ENCODE results near the gene DCAF17.

Gene DCAF17

GRCh38 chr2:171480908-171481307, 46.9 kb downstream of the DCAF17 start:
- H3K4me3 ChIP-seq, result no peak overlapping the region
- H3K4me1 ChIP-seq, result no peaks in the 10 kb centered on the region
- no peak for DNase-seq
- intact Hi-C loops (cut with DNase I; ENCODE audit: low total_unique reads), result no loop called here
- no peak for TF ChIP-seq CTCF (IDR thresholded peaks at IDR 0.05)
- no peaks in the 10 kb centered on the region for H3K27me3 ChIP-seq
- H3K9me3 ChIP-seq, result no peaks in the 10 kb centered on the region
- no peak overlapping the region for H3K27ac ChIP-seq
- peaks cover 4 to 47% (median 9%) of the 10 kb centered on the region in 3 donors for H3K36me3 ChIP-seq

GRCh38 chr2:171482308-171482707, 48.3 kb downstream of the DCAF17 start:
- Histone ChIP-seq H3K4me1 (no peaks in the 10 kb centered on the region), H3K27ac (no peak overlapping the region), H3K27me3 (no peaks in the 10 kb centered on the region), H3K9me3 (no peaks in the 10 kb centered on the region), H3K36me3 (peaks cover 3 to 46% (median 9%) of the 10 kb centered on the region in 3 donors), H3K4me3 (no peak overlapping the region)
- DNase-seq, result no peak
- intact Hi-C loops (cut with DNase I; ENCODE audit: low total_unique reads), result no loop called here
- no peak for TF ChIP-seq CTCF (IDR thresholded peaks at IDR 0.05)

GRCh38 chr2:171482877-171483276, 48.9 kb downstream of the DCAF17 start:
- intact Hi-C loops (cut with DNase I; ENCODE audit: low total_unique reads), result no loop called here
- Histone ChIP-seq H3K4me1 (no peaks in the 10 kb centered on the region), H3K4me3 (no peak overlapping the region), H3K27ac (no peak overlapping the region), H3K9me3 (no peaks in the 10 kb centered on the region), H3K27me3 (no peaks in the 10 kb centered on the region), H3K36me3 (peaks cover 0 to 40% (median 9%) of the 10 kb centered on the region in 3 donors)
- no peak for DNase-seq
- TF ChIP-seq CTCF (IDR thresholded peaks at IDR 0.05), result no peak

- no peak for TF ChIP-seq CTCF (IDR thresholded peaks at IDR 0.05)
- no peaks in the 10 kb centered on the region for H3K4me1 ChIP-seq
- intact Hi-C loops (cut with DNase I; ENCODE audit: low total_unique reads), result no loop called here
- no peak overlapping the region for H3K27ac ChIP-seq
- no peaks in the 10 kb centered on the region for H3K27me3 ChIP-seq
- peaks cover 0 to 33% (median 9%) of the 10 kb centered on the region in 3 donors for H3K36me3 ChIP-seq
- no peak for DNase-seq
- H3K9me3 ChIP-seq, result no peaks in the 10 kb centered on the region
- no peak overlapping the region for H3K4me3 ChIP-seq
Observed at GRCh38 chr2:171483793-171484192, 49.8 kb downstream of the DCAF17 start.

- Histone ChIP-seq H3K27ac (no peak overlapping the region), H3K4me1 (no peaks in the 10 kb centered on the region), H3K27me3 (no peaks in the 10 kb centered on the region), H3K4me3 (no peak overlapping the region), H3K9me3 (no peaks in the 10 kb centered on the region), H3K36me3 (peaks cover 0 to 24% (median 9%) of the 10 kb centered on the region in 3 donors)
- TF ChIP-seq CTCF (IDR thresholded peaks at IDR 0.05), result no peak
- intact Hi-C loops (cut with DNase I; ENCODE audit: low total_unique reads), result no loop called here
- DNase-seq, result no peak
Observed at GRCh38 chr2:171485116-171485515, 51.1 kb downstream of the DCAF17 start.

GRCh38 chr2:171487201-171487600, 53.2 kb downstream of the DCAF17 start:
- Histone ChIP-seq H3K4me1 (no peaks in the 10 kb centered on the region), H3K9me3 (no peaks in the 10 kb centered on the region), H3K27me3 (no peaks in the 10 kb centered on the region), H3K4me3 (no peak overlapping the region), H3K27ac (no peak overlapping the region), H3K36me3 (peaks cover 0 to 13% (median 0%) of the 10 kb centered on the region in 3 donors)
- no peak for TF ChIP-seq CTCF (IDR thresholded peaks at IDR 0.05)
- DNase-seq, result no peak
- intact Hi-C loops (cut with DNase I; ENCODE audit: low total_unique reads), result no loop called here
